ENCODE results near the gene FAM131C.

Gene FAM131C

DNA sequence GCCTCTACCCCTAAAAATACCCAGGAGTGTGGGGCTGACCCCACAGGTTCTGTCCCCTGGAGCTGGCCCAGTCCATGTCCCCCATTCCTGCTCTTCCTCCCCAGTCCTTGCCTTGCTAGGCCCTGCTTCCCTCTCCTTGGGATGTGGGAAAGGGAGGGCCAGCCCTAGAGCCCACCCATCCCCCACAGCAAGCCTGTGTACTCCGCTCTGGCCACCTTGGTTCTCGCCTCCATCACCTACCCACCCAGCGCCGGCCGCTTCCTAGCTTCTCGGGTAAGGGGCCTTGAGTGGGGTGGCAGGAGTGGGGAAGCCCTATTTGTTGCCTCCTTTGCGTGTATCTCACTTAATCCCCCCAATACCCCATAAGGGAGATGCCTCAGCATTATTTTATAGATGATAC lies 23.1 kb downstream of the FAM131C start:
- peaks cover 3 to 6% of the 10 kb centered on the region in 2 experiments for H3K4me1 ChIP-seq (ENCODE audit: control insufficient read depth in 1 of 2, insufficient read depth in 1 of 2, low read depth in 1 of 2, low read length in 1 of 2)
- no peak overlapping the region for H3K27ac ChIP-seq
- H3K27me3 ChIP-seq = peaks cover 30% of the 10 kb centered on the region
- TF ChIP-seq, protein P1, sequence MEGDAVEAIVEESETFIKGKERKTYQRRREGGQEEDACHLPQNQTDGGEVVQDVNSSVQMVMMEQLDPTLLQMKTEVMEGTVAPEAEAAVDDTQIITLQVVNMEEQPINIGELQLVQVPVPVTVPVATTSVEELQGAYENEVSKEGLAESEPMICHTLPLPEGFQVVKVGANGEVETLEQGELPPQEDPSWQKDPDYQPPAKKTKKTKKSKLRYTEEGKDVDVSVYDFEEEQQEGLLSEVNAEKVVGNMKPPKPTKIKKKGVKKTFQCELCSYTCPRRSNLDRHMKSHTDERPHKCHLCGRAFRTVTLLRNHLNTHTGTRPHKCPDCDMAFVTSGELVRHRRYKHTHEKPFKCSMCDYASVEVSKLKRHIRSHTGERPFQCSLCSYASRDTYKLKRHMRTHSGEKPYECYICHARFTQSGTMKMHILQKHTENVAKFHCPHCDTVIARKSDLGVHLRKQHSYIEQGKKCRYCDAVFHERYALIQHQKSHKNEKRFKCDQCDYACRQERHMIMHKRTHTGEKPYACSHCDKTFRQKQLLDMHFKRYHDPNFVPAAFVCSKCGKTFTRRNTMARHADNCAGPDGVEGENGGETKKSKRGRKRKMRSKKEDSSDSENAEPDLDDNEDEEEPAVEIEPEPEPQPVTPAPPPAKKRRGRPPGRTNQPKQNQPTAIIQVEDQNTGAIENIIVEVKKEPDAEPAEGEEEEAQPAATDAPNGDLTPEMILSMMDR (IDR thresholded peaks at IDR 0.05) = no peak
- H3K4me3 ChIP-seq (ENCODE audit: low read depth in 1 of 2, low read length in 1 of 2) = no peak overlapping the region
- H3K36me3 ChIP-seq = no peaks in the 10 kb centered on the region
- H3K9me3 ChIP-seq = no peaks in the 10 kb centered on the region

DNA sequence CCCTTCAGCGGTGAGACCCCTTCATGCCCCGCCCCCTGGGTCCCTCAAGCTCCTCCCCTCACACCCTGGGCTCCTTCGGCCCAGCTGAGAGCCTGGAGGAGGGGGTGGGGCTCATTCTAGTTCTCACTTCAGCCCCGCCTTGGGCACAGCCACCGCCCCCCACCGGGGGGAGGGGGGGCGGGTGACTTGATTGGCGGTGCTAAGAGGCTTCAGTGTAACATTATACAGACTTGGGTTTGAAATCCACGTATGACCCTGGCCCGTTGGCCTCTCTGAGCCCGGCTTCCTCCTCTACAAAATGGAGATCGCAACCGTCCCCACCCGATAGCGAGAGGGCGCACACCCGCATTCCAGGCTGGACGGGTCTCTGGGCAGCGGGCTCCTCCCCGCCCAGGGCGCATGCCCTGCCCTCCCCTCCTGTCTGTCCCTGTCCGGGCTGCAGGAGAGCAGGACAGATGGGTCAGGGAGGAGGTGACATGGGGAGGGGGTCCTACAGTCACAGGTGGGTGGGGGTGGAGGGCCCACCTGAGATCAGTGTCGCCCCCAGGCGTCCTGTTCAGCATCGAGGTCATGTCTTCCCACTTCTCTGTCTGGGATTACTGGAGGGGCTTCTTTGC lies 24.8 kb downstream of the FAM131C start:
- no peaks in the 10 kb centered on the region for H3K9me3 ChIP-seq
- TF ChIP-seq, protein P1 (IDR thresholded peaks at IDR 0.05) = no peak
- no peak overlapping the region for H3K27ac ChIP-seq
- H3K4me1 ChIP-seq (ENCODE audit: control insufficient read depth in 1 of 2, insufficient read depth in 1 of 2, low read depth in 1 of 2, low read length in 1 of 2) = peaks cover 3 to 6% of the 10 kb centered on the region in 2 experiments
- no peaks in the 10 kb centered on the region for H3K36me3 ChIP-seq
- no peak overlapping the region for H3K4me3 ChIP-seq (ENCODE audit: low read depth in 1 of 2, low read length in 1 of 2)
- H3K27me3 ChIP-seq = peaks cover 30% of the 10 kb centered on the region

DNA sequence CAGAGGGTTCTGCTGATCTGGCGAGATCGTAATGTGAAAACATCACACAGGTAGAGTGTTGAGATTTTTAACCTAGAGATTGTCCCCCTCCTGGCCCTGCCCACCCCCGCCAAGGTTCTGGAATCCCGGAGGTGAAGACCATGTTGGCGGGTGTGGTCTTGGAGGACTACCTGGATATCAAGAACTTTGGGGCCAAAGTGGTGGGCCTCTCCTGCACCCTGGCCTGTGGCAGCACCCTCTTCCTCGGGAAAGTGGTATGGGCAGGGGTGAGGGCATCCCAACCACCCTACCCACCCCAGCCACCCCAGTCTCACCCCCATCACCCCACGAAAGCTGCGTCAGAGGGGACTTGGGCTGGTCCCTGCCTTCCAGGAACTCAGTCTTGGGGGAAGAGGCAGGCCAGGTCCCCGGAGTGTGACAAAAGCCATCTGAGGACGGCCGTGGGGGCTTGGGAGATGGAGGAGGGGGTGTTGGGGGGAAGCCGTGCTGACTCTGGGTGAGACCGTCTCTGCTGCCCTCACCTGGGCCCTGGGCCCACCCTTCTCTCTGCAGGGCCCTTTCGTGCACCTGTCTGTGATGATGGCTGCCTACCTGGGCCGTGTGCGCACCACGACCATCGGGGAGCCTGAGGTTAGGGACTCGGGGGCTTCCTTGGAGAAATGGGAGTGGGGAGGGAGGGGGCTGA lies 25.5 kb downstream of the FAM131C start:
- TF ChIP-seq, protein P1 (IDR thresholded peaks at IDR 0.05) = no peak
- peaks cover 30% of the 10 kb centered on the region for H3K27me3 ChIP-seq
- H3K36me3 ChIP-seq = no peaks in the 10 kb centered on the region
- H3K4me1 ChIP-seq (ENCODE audit: control insufficient read depth in 1 of 2, insufficient read depth in 1 of 2, low read depth in 1 of 2, low read length in 1 of 2) = peaks cover 3 to 6% of the 10 kb centered on the region in 2 experiments
- no peak overlapping the region for H3K4me3 ChIP-seq (ENCODE audit: low read depth in 1 of 2, low read length in 1 of 2)
- no peaks in the 10 kb centered on the region for H3K9me3 ChIP-seq
- H3K27ac ChIP-seq = no peak overlapping the region

DNA sequence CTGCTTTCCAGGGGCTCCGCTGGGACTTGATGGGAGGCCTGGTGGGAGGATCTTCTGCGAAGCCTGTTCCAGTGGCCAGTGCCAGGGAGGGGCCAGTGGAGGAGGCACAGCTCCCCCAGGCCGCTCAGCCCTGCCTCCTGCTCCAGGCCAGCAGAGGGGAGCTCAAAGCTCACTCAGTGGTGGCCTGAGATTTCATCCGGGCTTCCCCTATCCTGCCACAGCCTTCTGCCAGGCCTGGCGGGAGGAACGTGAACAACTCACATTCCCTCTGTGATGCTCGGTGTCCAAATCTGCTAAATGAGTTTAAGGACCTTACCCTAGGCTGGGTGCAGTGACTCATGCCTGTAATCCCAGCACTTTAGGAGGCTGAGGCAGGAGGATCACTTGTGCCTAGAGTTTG lies 26.6 kb downstream of the FAM131C start:
- peaks cover 30% of the 10 kb centered on the region for H3K27me3 ChIP-seq
- no peak overlapping the region for H3K4me3 ChIP-seq (ENCODE audit: low read depth in 1 of 2, low read length in 1 of 2)
- H3K4me1 ChIP-seq (ENCODE audit: control insufficient read depth in 1 of 2, insufficient read depth in 1 of 2, low read depth in 1 of 2, low read length in 1 of 2) = peaks cover 3 to 6% of the 10 kb centered on the region in 2 experiments
- H3K9me3 ChIP-seq = no peaks in the 10 kb centered on the region
- TF ChIP-seq, protein P1 (IDR thresholded peaks at IDR 0.05) = no peak
- no peaks in the 10 kb centered on the region for H3K36me3 ChIP-seq
- H3K27ac ChIP-seq = no peak overlapping the region

DNA sequence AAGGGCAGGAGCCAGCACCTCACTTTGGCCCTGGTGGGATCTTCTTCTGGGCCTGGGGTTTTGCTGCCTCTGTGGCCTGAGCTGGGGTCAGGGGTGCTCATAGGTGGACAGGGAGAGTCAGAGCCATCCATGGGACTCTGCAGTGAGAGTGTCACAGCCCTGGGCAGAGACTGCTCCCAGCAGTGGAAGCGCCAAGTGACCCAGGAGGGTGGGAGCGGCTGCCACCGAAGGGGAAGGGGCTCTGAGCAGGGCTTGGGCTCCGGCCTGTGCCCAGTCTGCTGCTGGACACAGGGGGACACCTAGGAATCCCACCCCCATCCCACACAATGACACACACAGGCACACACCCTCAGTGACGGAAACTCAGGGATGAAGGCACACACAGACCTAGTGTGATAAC lies 29.5 kb downstream of the FAM131C start:
- H3K9me3 ChIP-seq = no peaks in the 10 kb centered on the region
- TF ChIP-seq, protein P1 (IDR thresholded peaks at IDR 0.05) = no peak
- H3K36me3 ChIP-seq = no peaks in the 10 kb centered on the region
- H3K27me3 ChIP-seq = peaks cover 22% of the 10 kb centered on the region
- H3K4me1 ChIP-seq (ENCODE audit: control insufficient read depth in 1 of 2, insufficient read depth in 1 of 2, low read depth in 1 of 2, low read length in 1 of 2) = peaks cover 3 to 5% of the 10 kb centered on the region in 2 experiments
- H3K27ac ChIP-seq = no peak overlapping the region
- H3K4me3 ChIP-seq (ENCODE audit: low read depth in 1 of 2, low read length in 1 of 2) = no peak overlapping the region

All from neutrophil (primary cell).